NCI-H82 treated with DMSO at 0.1 percent for 48 hours (cell line): ENCODE data around the gene SLC44A5.
"Not testable (repeated sequence)": the region's sequence is repeated elsewhere in the genome, so short reads cannot be mapped to it uniquely, and the experiment has no call there.

Experiments used
- DNase-seq: peaks from one replicate; lab custom pipeline; 2025; ENCODE audit not compliant: unreplicated experiment; lab: John Stamatoyannopoulos, UW

The SLC44A5 gene

DNA sequence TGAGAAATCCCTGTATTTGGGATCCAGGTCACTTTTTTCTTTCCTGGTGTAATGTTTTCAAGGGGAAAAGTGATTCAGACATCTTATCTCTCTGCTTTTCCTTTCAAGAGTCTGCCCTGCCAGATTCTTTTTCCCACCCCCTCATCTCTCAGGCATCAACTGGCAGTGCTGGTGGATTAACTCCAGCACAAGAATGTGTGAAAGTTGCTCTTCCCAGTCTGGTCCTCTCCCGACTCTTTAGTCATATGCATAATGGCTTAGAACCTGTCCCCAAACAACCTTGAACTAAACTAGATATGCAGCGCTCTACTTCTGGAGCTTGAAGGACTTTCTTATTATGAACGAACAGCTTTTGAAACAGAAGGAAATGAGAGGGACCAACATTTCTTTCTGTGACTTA lies 88.5 kb downstream of the SLC44A5 start:
- no peak for DNase-seq

DNA sequence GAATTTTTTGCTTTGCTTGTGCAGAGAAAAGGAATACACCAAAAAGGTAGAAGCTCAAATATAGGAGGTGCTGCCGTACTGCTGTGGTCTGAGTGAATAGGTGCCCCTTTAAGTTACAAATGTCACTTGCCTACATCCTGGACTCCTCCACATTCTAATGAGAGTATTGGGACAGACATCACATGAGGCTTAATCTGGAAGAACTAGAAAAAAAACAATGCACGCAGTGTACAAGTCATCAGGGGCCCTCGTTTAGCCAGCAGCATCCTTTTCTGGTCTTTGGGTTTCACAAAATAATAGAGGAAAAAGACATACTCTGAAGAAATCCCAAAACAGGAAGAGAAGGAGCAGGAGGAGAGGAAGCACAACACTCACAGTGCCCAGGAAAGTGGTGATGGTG lies 89.3 kb downstream of the SLC44A5 start:
- no peak for DNase-seq

DNA sequence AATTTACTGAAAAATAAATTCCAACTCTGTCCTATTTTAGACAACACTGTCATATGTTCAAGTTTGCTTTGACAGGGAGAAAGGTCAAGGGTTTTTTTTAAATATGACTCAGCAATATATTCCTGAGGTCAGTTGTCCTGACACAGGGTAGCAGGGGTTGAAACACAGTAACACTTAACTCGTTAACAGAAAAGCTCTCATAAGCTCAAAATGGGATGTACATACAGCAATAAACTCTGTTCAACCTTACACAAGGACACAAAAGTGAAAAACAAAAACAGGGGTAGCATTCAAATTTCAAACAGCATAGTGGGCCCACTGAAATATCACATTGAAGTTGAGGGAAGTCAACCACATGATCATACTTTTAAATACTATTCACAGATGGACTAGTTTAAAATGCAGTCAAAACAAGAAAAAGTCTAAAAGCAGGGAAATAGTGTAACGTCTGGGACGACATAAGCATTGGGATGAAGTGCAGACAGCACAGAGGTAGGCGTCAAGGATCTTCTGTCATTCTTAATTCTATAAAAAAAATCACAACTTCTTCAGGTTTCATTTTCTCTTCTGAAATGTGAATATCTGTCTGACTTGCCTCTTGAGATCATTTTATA lies 89.9 kb downstream of the SLC44A5 start:
- no peak for DNase-seq

DNA sequence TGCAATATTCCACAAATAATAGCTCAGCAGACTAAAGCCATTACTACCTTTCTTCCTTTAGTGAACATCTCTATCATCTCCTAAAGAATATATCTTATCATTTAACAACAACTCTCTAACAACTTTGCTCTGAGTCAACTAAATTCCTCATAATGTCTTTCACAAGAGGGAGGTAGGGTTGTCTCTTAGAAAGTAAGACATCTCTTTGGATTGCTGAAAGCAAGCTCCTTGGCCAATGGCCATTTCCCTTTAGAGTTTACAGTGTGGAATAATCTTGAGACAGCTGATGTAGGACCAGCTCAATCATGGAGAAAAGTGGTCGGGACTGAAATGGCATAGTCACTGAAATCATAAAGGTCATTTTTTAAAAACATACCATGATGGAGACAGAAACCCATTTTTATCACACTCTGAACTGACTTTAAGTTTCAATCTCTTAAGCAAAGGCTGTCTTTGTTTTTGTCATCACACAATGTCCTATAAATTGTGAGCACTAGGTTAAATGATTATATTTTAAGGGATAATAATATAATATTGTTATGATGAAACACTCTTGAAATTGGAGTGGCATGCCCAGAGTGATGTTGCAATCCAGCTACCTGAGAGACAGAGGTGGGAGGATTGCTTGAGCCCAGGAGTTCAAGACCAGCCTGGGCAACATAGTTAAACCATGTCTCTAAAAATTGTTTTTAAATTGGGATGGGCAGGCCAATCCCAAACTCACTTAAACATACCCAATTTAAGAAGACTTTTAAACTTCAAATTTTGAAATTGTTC lies 91.1 kb downstream of the SLC44A5 start:
- no peak for DNase-seq

GRCh38 chr1:75518686-75519085 lies 92.2 kb downstream of the SLC44A5 start:
- no peak for DNase-seq

DNA sequence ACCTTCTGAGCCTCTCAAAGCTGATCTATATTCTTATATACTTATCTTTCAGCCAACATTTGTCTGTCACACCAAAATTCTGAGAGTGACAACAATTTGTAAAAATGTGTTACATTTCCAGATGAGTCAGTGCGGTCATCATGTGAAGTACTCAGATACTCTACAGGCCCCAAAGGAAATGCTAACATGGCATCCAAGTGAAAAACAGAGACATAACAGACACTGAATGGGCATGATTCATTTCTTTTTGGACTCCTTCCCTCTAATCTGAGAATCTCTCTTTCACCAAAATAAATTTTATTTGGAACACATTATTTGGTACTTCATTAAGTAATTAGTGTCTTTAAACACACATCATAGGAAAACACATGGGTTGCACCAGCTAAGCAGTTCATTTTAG lies 96.6 kb downstream of the SLC44A5 start:
- DNase-seq = no peak

- no peak for DNase-seq
These were observed 103.9 kb downstream of the SLC44A5 start for GRCh38 chr1:75506976-75507375.

DNA sequence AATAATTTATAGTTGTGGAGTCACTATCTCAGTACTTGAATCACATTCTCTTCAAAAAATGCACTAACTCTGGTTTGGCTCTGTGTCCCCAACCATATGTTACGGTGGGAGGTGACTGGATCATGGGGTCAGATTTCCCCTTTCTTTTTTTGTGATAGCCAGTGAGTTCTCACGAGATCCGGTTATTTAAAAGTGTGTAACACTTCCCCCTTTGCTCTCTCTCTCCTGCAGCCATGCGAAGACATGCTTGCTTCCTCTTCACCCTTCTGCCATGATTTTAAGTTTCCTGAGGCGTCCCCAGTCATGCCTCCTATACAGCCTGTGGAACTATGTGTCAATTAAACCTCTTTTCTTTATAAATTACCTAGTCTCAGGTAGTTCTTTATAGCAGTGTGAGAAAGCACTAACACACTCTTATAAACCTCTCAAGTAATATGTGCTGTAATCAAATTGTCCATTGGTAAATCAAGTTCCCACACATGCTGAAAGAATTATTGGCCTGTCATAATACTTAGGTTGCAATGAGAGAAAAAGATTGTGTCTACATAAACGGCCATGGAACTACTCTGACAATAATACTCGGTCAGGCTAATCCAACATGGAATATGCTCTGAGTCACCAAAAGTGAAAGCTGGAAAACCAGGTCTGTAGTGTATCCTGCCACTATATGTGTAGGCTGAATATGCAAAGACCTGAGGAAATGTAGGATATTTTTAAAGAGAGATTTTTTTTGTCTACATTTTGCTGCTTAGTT lies 107.5 kb downstream of the SLC44A5 start:
- no peak for DNase-seq

DNA sequence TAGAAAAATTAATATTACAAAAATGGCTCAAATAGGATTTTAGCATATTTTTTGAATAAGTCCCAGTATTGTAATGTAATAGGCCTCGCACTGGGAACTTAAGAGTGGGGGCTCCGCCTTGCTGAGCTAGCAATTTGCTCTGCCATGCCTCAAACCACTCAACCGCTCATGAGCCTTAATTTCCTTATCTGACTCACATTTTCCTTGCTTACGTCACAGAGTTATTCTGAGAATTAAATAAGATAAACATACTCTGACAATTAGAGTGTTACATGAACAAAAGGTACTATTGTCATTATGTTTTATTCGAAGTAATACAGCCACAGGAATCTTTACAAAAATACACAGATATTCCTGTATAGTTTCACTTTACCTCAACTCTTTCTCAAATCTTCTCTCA lies 108.1 kb downstream of the SLC44A5 start:
- DNase-seq = no peak

DNA sequence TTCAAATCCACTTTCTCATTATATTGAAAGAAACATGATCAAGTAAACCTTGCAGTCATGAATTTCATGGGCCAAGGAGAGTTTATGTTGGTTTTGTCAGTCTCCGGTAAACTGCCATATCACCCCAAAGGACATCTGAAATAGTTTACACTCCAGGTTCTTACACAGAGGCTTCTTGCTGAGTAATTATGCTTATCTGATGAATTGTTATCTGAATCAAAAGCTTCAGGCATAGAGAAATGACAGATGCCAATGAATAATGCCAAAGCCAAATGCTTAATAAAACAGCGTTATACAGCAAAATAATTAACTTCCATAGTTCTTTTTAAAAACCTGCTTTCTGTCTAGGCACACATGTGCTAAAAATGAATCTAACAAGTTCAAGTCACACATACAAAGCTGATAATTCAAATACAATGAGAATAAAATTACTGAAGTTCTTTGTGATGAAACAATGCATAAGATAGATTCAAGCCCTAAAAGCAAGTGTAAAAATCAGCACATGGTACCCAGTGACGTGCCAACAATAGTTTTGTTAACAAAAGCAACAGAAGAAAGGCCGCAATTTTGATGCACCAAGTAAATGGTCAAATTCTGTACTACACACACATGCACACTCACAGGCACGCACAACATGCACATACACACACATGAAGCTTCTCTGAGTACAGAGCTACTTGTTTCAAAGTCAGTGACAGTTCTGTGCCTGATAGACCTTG lies 109.2 kb downstream of the SLC44A5 start:
- DNase-seq = no peak

GRCh38 chr1:75492011-75492410 lies 118.9 kb downstream of the SLC44A5 start:
- DNase-seq = no peak

GRCh38 chr1:75487399-75487798 lies 123.5 kb downstream of the SLC44A5 start:
- DNase-seq = no peak

DNA sequence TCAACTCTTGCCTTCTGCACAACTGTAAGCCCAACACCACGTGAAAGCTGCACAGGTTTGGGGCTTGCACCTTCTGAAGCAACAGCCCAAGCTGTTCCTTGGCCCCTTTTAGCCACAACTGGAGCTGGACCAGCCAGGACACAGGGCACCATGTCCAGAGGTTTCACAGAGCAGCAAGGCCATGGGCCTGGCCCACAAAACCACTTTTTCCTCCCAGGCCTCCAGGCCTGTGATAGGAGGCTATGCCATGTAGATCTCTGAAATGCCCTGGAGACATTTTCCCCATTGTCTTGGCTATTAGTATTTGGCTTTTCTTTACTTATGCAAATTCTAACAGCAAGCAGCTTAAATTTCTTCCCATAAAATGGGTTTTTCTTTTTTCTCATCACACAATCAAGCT lies 126.1 kb downstream of the SLC44A5 start:
- no peak for DNase-seq

DNA sequence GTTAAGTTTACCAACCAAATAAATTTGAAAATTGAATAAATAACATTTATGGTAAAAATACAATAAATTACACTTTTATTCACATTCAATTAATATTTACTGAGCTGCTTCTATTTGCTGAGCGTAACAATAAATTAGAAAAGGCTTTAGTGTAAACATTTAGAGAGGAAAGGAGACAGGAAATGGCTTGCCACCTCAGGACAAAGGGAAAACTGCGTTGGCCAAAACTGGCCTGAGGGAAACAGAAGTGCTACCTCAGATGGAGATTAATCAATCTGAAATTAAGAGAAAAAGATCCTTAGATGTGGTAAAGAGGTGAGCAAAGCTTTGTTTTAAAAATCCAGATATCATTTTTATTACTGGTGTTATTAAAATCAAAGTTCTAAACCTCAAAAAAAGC lies 128.0 kb downstream of the SLC44A5 start:
- DNase-seq = no peak

DNA sequence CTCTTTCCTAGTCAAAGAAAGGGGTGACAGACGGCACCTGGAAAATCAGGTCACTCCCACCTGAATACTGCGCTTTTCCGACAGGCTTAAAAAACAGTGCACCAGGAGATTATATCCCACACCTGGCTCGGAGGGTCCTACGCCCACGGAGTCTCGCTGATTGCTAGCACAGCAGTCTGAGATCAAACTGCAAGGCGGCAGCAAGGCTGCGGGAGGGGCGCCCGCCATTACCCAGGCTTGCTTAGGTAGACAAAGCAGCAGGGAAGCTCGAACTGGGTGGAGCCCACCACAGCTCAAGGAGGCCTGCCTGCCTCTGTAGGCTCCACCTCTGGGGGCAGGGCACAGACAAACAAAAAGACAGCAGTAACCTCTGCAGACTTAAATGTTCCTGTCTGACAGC lies 134.4 kb downstream of the SLC44A5 start:
- DNase-seq = not testable (repeated sequence)

GRCh38 chr1:75475696-75476095 lies 135.2 kb downstream of the SLC44A5 start:
- peak; percentile 81 for DNase-seq

GRCh38 chr1:75472971-75473603 lies 137.8 kb downstream of the SLC44A5 start:
- DNase-seq = no peak

GRCh38 chr1:75472089-75472970 lies 138.6 kb downstream of the SLC44A5 start:
- no peak for DNase-seq

DNA sequence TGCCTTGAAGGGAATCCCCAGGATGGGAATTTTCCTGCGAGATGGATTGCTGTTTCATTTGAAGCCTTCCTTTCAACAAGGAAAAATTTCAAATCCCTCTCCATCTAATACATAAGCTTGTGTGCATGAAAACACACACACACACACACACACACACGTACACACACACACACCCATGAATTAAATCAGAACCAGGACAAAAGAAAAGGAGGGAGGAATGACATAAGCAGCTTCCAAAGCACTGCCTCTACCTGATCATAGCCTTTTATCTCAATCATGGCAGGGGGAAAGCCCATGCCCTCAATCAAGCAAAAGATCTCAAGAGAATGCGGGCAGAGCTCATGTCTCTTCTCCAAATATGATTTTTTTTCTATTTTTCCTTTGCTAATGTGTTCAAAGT lies 139.7 kb downstream of the SLC44A5 start:
- no peak for DNase-seq

- no peak for DNase-seq
These were observed 140.5 kb downstream of the SLC44A5 start for GRCh38 chr1:75470448-75470847.
